NCI-H446 (cell line): ENCODE measurements around the gene SUN3.

Source experiments
- DNase-seq, 2 experiments: peaks; one replicate each; lab custom pipeline; 2025; lab: John Stamatoyannopoulos, UW

The SUN3 gene, protein sequence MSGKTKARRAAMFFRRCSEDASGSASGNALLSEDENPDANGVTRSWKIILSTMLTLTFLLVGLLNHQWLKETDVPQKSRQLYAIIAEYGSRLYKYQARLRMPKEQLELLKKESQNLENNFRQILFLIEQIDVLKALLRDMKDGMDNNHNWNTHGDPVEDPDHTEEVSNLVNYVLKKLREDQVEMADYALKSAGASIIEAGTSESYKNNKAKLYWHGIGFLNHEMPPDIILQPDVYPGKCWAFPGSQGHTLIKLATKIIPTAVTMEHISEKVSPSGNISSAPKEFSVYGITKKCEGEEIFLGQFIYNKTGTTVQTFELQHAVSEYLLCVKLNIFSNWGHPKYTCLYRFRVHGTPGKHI

DNA sequence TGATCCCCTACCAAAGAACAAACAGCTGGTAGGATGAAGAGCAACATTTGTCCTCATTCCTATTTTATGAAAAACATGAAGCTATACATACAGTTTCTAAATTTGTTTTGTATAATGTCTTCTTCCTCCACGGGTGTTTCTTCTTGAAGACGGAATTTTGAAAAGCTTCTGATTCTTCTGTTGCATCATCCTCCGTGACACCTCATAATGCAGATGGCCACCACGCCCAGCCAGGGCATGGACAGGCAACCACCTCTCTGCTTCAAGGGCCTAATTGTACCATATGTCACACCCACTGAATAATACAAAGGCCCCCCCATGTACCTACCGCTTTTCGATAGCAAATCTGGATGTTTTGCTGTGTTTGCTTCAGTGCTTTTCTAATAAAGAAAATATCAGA lies at the start of gene SUN3:
Gene SUN3 (minus strand): TSS at position 170 of the 400 bp plus-strand sequence. CDS start 169 bp downstream, at position 1.
- DNase-seq: no peak

DNA sequence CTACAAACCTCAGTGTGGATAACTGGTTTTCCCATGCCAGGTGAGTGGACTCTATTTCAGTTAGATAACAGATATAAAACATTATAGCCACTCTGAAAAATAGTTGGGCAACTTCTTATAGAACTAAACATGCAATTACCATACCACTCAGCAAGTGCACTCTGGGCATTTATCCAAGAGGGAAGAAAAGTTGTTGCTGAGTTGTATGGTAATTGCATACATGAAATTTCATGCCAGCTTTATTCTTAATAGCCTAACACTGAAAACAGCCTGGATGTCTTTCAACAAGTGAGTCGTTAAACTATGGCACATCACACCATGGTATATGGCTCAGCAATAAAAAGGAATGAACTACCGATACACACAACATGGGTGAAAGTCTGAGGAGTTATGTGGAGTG lies 49.6 kb upstream of the SUN3 start:
- DNase-seq: peak; percentile 5 to 20

GRCh38 chr7:48077423-48077822 lies 48.5 kb upstream of the SUN3 start:
- no peak for DNase-seq

GRCh38 chr7:48074204-48074654 lies 45.3 kb upstream of the SUN3 start:
- DNase-seq: no peak

DNA sequence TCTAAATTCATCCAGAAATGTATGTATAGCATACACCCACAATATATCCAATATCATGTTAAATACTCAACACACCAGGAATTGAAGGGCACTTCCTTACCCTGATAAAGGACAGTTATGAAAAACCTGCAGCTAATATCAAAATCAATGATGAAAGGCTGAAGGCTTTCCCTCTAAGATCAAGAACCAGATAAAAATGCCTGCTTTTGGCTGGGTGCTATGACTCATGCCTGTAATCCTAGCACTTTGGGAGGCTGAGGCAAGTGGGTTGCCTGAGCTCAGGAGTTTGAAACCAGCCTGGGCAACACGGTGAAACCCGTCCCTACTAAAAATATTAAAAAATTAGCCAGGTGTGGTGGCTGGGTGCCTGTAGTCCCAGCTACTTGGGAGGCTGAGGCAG lies 38.6 kb upstream of the SUN3 start:
- DNase-seq: no peak

- DNase-seq: no peak
Observed at GRCh38 chr7:48063985-48064384, 35.1 kb upstream of the SUN3 start.

DNA sequence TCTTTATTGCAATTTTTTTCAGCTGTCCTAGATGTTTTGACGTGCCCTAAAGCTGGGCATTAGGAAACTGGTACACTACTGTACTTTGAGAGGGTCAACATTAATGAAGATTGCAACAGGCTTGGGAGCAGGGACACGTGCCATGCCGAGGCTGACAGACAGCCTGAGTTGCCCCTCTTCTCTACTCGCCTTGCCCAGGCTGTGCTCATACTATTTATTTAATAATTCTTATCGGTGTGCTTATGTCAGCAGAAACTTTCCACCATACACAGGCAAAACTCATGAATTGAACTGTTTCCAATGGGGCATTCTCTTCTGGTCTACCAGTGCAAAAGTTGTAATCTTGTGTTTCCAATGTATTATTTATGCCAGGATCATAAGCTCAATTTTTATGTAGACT lies 30.8 kb upstream of the SUN3 start:
- DNase-seq: no peak

GRCh38 chr7:48058990-48059389 lies 30.1 kb upstream of the SUN3 start:
- DNase-seq: no peak

GRCh38 chr7:48053736-48054135 lies 24.8 kb upstream of the SUN3 start:
- DNase-seq: no peak

DNA sequence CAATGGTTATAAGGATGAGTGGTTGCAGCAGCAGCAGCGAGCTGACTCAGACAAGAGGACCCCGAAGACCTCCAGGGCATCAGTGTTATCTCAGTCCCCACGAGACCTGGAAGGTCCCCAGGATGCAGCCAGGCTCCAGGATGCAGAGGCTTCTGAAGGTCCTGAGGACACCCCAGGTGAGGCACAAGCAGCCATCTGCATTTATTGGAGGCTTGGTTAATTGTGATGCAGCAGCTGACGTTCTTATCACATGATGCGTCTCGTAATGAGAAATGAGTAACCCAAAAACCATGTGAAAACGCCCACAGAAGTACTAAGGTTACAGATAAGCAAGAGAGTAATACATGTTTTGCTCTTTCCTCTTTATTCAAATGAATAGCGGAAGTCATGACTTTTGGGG lies 23.8 kb upstream of the SUN3 start:
- DNase-seq: no peak

GRCh38 chr7:48049850-48050249 lies 20.9 kb upstream of the SUN3 start:
- DNase-seq: no peak

DNA sequence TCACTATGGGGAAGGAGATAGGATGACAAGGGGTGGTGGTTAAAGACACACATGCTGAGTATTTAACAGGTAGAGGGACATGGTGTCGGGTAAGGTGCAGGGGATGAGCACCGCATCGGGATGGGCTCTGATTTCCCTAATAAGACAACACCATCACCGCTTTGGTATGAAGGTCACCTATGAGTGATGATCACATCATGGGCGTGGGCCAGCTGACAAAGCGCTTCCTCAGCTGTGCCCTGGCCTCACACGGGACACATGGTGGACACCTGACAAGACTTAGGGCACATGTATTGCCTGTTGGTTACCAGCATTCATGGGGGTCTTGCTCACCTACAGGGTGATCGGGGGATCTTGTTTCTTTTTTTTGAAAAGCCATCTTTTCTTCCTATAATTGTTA lies 19.2 kb upstream of the SUN3 start:
- DNase-seq: no peak

DNA sequence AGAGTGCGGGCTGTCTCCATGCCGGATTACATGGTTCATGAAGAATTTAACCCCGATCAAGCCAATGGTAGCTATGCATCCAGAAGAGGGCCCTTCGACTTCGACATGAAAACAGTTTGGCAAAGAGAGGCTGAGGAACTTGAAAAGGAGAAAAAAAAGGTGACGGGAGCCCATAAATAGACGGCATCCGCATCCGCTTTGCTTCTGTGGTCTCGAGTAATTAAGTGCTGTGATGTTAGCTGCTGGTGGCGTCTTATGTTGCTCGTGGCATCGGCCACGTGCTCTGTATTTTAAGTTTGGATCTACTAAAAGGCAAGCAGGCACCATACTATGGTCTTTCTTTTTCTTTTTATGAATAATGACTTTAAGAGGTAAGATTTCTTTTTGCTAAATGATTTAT lies 17.6 kb upstream of the SUN3 start:
- no peak for DNase-seq

GRCh38 chr7:48045195-48045765 lies 16.4 kb upstream of the SUN3 start:
- no peak for DNase-seq

GRCh38 chr7:48042636-48043035 lies 13.7 kb upstream of the SUN3 start:
- DNase-seq: no peak

- DNase-seq: no peak
Observed at GRCh38 chr7:48042216-48042615, 13.3 kb upstream of the SUN3 start.

DNA sequence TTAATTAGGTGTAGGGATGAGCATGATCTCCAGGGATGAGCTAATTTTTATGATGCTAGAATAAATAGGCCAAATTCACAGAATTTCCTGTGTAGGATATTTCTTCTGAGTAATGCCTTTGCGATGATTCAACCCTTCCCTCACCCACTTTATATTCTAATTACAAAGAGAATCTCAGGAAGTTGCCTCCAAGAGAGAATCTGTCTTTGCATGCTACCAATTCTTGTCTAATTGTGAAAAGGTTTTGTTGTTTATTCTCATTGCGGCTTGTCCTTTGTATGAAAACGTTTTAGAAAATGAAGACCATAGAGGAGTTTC lies 12.7 kb upstream of the SUN3 start:
- DNase-seq: no peak

- no peak for DNase-seq
Observed at GRCh38 chr7:48040944-48041652, 12.2 kb upstream of the SUN3 start.

DNA sequence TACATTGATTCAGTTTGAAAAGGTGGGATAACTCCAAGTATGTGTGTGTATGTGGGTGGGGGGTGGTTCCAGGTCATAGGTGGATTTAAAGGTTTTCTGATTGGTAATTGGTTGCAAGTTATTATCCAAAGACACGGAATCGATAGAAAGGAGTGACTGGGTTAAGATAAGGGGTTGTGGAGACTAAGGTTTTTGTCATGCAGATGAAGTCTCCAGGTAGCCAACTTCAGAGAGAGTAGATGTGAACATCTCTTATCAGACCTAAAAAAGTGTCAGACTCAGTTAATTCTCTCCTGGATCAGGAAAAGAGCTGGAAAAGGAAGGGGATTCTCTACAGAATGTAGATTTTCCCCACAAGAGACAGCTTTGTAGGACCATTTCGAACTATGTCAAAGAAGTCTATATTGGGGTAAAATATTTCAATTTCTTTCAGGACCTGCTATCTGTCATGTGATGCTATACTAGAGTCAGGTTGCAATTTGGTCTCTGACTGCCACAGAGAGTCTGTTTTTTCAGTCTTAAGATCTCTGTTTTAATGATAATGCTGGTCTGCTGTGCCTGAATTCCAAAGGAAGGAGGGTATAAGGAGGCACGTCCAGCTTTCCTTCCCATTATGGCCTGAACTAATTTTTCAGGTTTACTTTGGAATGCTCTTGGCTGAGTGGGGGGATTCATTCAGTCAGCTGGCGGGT lies 10.1 kb upstream of the SUN3 start:
- DNase-seq: no peak

- DNase-seq: no peak
Observed at GRCh38 chr7:48035967-48036478, 7.1 kb upstream of the SUN3 start.

- DNase-seq: peak; percentile 34 to 81
Observed at GRCh38 chr7:48035301-48035966, 6.5 kb upstream of the SUN3 start, which contains the start of gene C7orf57. Gene C7orf57, plus strand, starts transcription at chr7:48035543. Its CDS starts 766 bp downstream, at chr7:48036309.

GRCh38 chr7:48033922-48034321 lies 5.0 kb upstream of the SUN3 start:
- DNase-seq: no peak
